PC-9 (cell line): ENCODE results near the gene MYMK. TPM values are rescaled to one million over a fixed set of nuclear protein-coding genes. Genes with fewer than 3 reads are reported as not detected.

Experiments used
- BruUV-seq: library from RNA; stranded (reverse); fragments of 400-500 nt; replicated peaks from 2 replicates; lab custom pipeline; 2021; lab: Mats Ljungman, UMichigan
- CTCF ChIA-PET: fragments of 300-600 bp; sonication (Branson Sonifier 250); formaldehyde crosslinking; loops from one replicate; lab custom pipeline; 2022; ENCODE audit warnings: antibody characterized with exemption; lab: Charles Lee
- POLR2A ChIA-PET: fragments of 300-600 bp; sonication (Branson Sonifier 250); formaldehyde crosslinking; loops from one replicate; lab custom pipeline; 2022; ENCODE audit warnings: antibody characterized with exemption; ENCODE audit not compliant: unreplicated experiment; lab: Charles Lee
- DNase-seq, 2 experiments: peaks; one replicate each; pipeline versions ENCODE4 v3.0.0 to v3.0.0-alpha.2; 2015 to 2022; ENCODE audit warnings: mixed read lengths in 1 of 2
- H2AFZ ChIP-seq: fragments of 200-600 bp; sonication (generic); 2 replicates; pipeline ENCODE4 v1.8.1; 2017; ENCODE audit warnings: antibody characterized with exemption
- H3F3A ChIP-seq: fragments of 200-600 bp; sonication (generic); 2 replicates; pipeline ENCODE4 v1.8.1; 2017; ENCODE audit warnings: antibody characterized with exemption, mild to moderate bottlenecking, low read depth; ENCODE audit not compliant: insufficient read depth
- H3K27ac ChIP-seq: fragments of 200-600 bp; sonication (generic); 2 replicates; pipeline ENCODE4 v1.6.1; 2016; ENCODE audit warnings: mixed run types
- H3K27me3 ChIP-seq: fragments of 200-600 bp; sonication (generic); 2 replicates; pipeline ENCODE4 v1.6.1; 2016; ENCODE audit warnings: low read depth, mixed run types; ENCODE audit not compliant: insufficient read depth
- H3K36me3 ChIP-seq: fragments of 200-600 bp; sonication (generic); 2 replicates; pipeline ENCODE4 v1.6.1; 2016; ENCODE audit warnings: low read depth, mixed run types
- H3K4me1 ChIP-seq: fragments of 200-600 bp; sonication (generic); replicated peaks from 2 replicates; pipeline ENCODE4 v1.6.1; 2016; ENCODE audit warnings: mixed run types; ENCODE audit not compliant: insufficient read depth
- H3K4me2 ChIP-seq: fragments of 200-600 bp; sonication (generic); 2 replicates; pipeline ENCODE4 v1.6.1; 2017; ENCODE audit warnings: mixed run types
- H3K4me3 ChIP-seq: fragments of 200-600 bp; sonication (generic); 2 replicates; pipeline ENCODE4 v1.6.1; 2016; ENCODE audit warnings: mixed run types
- H3K79me2 ChIP-seq: fragments of 200-600 bp; sonication (generic); 2 replicates; pipeline ENCODE4 v1.6.1; 2017; ENCODE audit warnings: low read depth, mixed run types
- H3K9me2 ChIP-seq: fragments of 200-600 bp; sonication (generic); 2 replicates; pipeline ENCODE4 v1.8.1; 2017; ENCODE audit warnings: mild to moderate bottlenecking; ENCODE audit not compliant: insufficient read depth
- H3K9me3 ChIP-seq: fragments of 200-600 bp; sonication (generic); 2 replicates; pipeline ENCODE4 v1.8.1; 2016; ENCODE audit warnings: low read depth; ENCODE audit not compliant: insufficient read depth
- H4K20me1 ChIP-seq: fragments of 200-600 bp; sonication (generic); 2 replicates; pipeline ENCODE4 v1.8.1; 2017; ENCODE audit not compliant: insufficient read depth
- EZH2 ChIP-seq: fragments of 200-600 bp; sonication (generic); IDR thresholded peaks from 2 replicates; pipeline ENCODE4 v1.8.0; 2017; ENCODE audit warnings: antibody characterized with exemption, low read depth
- intact Hi-C: fragments of 100-400 bp; cut with micrococcal nuclease; formaldehyde crosslinking; loops from one replicate; pipeline ENCODE4 v1.10.0; 2022; ENCODE audit not compliant: unreplicated experiment
- total RNA-seq: library from RNA; stranded (reverse); gene quantifications from 2 replicates; pipeline ENCODE4 v1.2.3, GENCODE V29; 2021
- TF ChIP-seq, protein P1 (sequence below): fragments of 200-600 bp; sonication (generic); conservative IDR thresholded peaks from 2 replicates; pipeline ENCODE4 v1.6.1; 2017; ENCODE audit warnings: mixed run types, antibody characterized with exemption, mild to moderate bottlenecking, moderate library complexity

Gene MYMK
- total RNA-seq, 1 experiment from 2014 or later = not detected

DNA sequence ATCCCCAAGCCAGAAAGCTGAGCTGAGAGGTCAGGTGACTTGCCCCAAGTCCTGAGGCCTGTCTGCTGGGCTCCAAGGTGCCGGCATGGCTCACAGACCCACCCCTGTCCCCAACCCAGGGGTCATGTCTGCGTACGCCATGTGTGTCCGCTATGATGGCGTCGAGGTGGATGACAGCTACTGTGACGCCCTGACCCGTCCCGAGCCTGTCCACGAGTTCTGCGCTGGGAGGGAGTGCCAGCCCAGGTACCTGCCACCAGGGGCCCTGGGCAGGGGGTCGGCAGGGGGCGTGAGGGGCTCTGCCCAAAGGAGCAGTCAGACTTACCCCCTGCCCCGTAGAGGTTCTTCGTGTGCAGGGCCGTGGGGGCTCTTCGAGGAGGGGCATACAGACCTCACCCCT lies 42.1 kb upstream of the MYMK start:
- no peaks in the 10 kb centered on the region for H3K79me2 ChIP-seq
- H3F3A ChIP-seq = no peaks in the 10 kb centered on the region
- DNase-seq = no peak
- H3K4me1 ChIP-seq = peaks cover 4% of the 10 kb centered on the region; the same call in 1 of the 2 replicates
- no peak overlapping the region for H3K4me2 ChIP-seq
- POLR2A ChIA-PET = interaction anchor here (0.6 kb wide), 1 partner anchor 9 kb away, joined by 5 read pairs; no protein-coding TSS in a partner anchor
- H4K20me1 ChIP-seq = no peaks in the 10 kb centered on the region
- no peak overlapping the region for H3K4me3 ChIP-seq
- H3K9me2 ChIP-seq = no peaks in the 10 kb centered on the region
- no peak overlapping the region for H2AFZ ChIP-seq
- H3K36me3 ChIP-seq = no peaks in the 10 kb centered on the region
- CTCF ChIA-PET = interaction anchor here (0.6 kb wide), 1 partner anchor 217 kb away, joined by 3 read pairs; no protein-coding TSS in a partner anchor
- H3K9me3 ChIP-seq = no peaks in the 10 kb centered on the region
- no peak overlapping the region for H3K27ac ChIP-seq
- intact Hi-C loops = no loop called here
- peaks cover 71% of the 10 kb centered on the region for H3K27me3 ChIP-seq
- no TSS peak for BruUV-seq
- TF ChIP-seq, protein P1, sequence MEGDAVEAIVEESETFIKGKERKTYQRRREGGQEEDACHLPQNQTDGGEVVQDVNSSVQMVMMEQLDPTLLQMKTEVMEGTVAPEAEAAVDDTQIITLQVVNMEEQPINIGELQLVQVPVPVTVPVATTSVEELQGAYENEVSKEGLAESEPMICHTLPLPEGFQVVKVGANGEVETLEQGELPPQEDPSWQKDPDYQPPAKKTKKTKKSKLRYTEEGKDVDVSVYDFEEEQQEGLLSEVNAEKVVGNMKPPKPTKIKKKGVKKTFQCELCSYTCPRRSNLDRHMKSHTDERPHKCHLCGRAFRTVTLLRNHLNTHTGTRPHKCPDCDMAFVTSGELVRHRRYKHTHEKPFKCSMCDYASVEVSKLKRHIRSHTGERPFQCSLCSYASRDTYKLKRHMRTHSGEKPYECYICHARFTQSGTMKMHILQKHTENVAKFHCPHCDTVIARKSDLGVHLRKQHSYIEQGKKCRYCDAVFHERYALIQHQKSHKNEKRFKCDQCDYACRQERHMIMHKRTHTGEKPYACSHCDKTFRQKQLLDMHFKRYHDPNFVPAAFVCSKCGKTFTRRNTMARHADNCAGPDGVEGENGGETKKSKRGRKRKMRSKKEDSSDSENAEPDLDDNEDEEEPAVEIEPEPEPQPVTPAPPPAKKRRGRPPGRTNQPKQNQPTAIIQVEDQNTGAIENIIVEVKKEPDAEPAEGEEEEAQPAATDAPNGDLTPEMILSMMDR = no peak
- TF ChIP-seq EZH2 = no peak

DNA sequence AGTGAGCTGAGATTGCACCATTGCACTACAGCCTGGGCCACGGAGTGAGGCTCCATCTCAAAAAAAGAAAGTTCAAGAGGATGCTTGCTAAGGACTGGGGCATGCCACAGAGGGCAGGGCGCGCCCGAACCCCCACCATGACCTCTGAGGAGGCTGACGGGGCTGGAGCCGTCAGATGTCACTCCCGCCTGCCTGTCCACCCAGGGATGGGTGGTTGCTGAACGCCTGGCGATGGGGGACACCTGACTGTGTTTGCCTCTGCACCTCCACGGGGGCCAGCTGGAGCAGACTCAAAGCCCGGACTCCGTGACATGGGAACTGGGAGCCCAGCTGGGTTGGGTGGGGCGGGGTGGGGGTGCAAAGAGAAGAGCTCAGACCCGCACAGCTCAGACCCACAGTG lies 41.6 kb upstream of the MYMK start:
- H3K9me2 ChIP-seq = no peaks in the 10 kb centered on the region
- POLR2A ChIA-PET = interaction anchor here (0.6 kb wide), 1 partner anchor 9 kb away, joined by 5 read pairs; no protein-coding TSS in a partner anchor
- H3K27ac ChIP-seq = no peak overlapping the region
- no peaks in the 10 kb centered on the region for H3K79me2 ChIP-seq
- H3K36me3 ChIP-seq = no peaks in the 10 kb centered on the region
- no peak overlapping the region for H3K4me2 ChIP-seq
- intact Hi-C loops = no loop called here
- no peak for TF ChIP-seq EZH2
- TF ChIP-seq, protein P1 = no peak
- no peaks in the 10 kb centered on the region for H3F3A ChIP-seq
- CTCF ChIA-PET = interaction anchor here (0.6 kb wide), 1 partner anchor 216 kb away, joined by 3 read pairs; no protein-coding TSS in a partner anchor
- H3K27me3 ChIP-seq = peaks cover 71% of the 10 kb centered on the region
- peaks cover 4% of the 10 kb centered on the region; the same call in 1 of the 2 replicates for H3K4me1 ChIP-seq
- BruUV-seq = no TSS peak
- H4K20me1 ChIP-seq = no peaks in the 10 kb centered on the region
- no peak for DNase-seq
- no peaks in the 10 kb centered on the region for H3K9me3 ChIP-seq
- no peak overlapping the region for H3K4me3 ChIP-seq
- no peak overlapping the region for H2AFZ ChIP-seq

DNA sequence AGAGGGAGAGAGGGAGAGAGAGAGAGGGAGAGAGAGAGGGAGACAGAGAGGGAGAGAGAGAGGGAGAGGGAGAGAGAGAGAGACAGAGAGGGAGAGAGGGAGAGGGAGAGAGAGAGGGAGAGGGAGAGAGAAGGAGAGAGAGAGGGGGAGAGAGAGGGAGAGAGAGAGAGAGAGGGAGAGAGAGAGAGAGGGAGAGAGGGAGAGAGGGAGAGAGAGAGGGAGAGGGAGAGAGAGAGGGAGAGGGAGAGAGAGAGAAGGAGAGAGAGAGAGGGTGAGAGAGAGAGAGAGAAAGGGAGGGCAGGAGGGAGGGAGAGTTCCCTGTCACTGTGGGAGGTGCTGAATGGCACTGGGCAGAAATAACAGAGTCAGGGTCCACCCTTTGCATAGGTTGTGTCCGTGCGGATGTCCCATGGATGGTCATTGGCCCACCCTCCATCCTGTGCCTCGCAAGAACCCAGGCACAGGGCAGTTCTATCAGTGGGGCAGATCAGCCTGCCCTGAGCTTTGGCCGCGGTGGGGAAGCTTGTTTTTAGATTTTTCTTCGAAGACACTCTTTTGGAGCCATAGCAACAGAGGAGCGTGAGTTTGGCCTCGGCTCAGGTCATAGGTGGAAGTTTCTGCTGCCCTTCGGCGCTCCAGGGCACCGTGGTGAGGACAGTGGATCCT lies 39.8 kb upstream of the MYMK start:
- DNase-seq = no peak
- intact Hi-C loops = no loop called here
- Histone ChIP-seq H3K9me2 (no peaks in the 10 kb centered on the region), H3F3A (no peaks in the 10 kb centered on the region), H3K9me3 (no peaks in the 10 kb centered on the region), H3K4me3 (no peak overlapping the region), H3K36me3 (no peaks in the 10 kb centered on the region), H2AFZ (no peak overlapping the region), H3K27ac (no peak overlapping the region), H4K20me1 (no peaks in the 10 kb centered on the region), H3K79me2 (no peaks in the 10 kb centered on the region), H3K27me3 (peaks cover 69% of the 10 kb centered on the region), H3K4me2 (no peak overlapping the region), H3K4me1 (peaks cover 4% of the 10 kb centered on the region; the same call in 1 of the 2 replicates)
- TF ChIP-seq, protein P1 = no peak
- CTCF ChIA-PET = interaction anchor here (0.8 kb wide), 1 partner anchor 19 kb away, joined by 4 read pairs; no protein-coding TSS in a partner anchor
- POLR2A ChIA-PET = no interaction called here
- no TSS peak for BruUV-seq
